H1 (cell line): Measurements from ENCODE around the gene SGMS1. TPM values are rescaled to one million over a fixed set of nuclear protein-coding genes. Genes with fewer than 3 reads are reported as not detected.

Experiments used
- CTCF ChIA-PET: fragments of 300-600 bp; sonication (Branson Sonifier 250); formaldehyde crosslinking; loops from one replicate; lab custom pipeline; 2021; ENCODE audit not compliant: partially characterized antibody; lab: Charles Lee
- POLR2A ChIA-PET: fragments of 300-600 bp; sonication (Branson Sonifier 250); formaldehyde crosslinking; loops from one replicate; lab custom pipeline; 2021; ENCODE audit warnings: inconsistent platforms; ENCODE audit not compliant: partially characterized antibody; lab: Charles Lee
- DNase-seq, 2 experiments: peaks; one replicate each; pipeline versions ENCODE4 v3.0.0 to v3.0.0-alpha.2; 2010 to 2022; ENCODE audit warnings: low spot score in 2 of 2, low read depth in 1 of 2, mixed read lengths in 1 of 2
- FAIRE-seq: peaks from 2 replicates; lab custom pipeline; 2011; peaks lifted over from hg19 to GRCh38; lab: Jason Lieb, UNC
- H2AFZ ChIP-seq: 2 replicates; pipeline ENCODE4 v1.8.1; 2012; ENCODE audit warnings: low read length, inconsistent platforms
- H2AK5ac ChIP-seq: 2 replicates; pipeline ENCODE4 v1.6.1; 2013; ENCODE audit warnings: low read depth, low read length
- H2BK120ac ChIP-seq: replicated peaks from 2 replicates; pipeline ENCODE3; 2013; ENCODE audit warnings: low read depth, low read length, inconsistent platforms
- H2BK12ac ChIP-seq: 2 replicates; pipeline ENCODE4 v1.6.1; 2013; ENCODE audit warnings: low read depth, low read length
- H2BK15ac ChIP-seq: 2 replicates; pipeline ENCODE4 v1.6.1; 2013; ENCODE audit warnings: low read length
- H2BK20ac ChIP-seq: 2 replicates; pipeline ENCODE4 v1.6.1; 2013; ENCODE audit warnings: low read length
- H2BK5ac ChIP-seq: 2 replicates; pipeline ENCODE4 v1.6.1; 2013; ENCODE audit warnings: low read depth, low read length
- H3K14ac ChIP-seq: 2 replicates; pipeline ENCODE4 v1.6.1; 2013; ENCODE audit warnings: inconsistent platforms; ENCODE audit not compliant: insufficient read length
- H3K18ac ChIP-seq: 2 replicates; pipeline ENCODE4 v1.6.1; 2013; ENCODE audit warnings: low read length; ENCODE audit errors: extremely low read depth
- H3K23ac ChIP-seq: 2 replicates; pipeline ENCODE4 v1.6.1; 2013; ENCODE audit warnings: inconsistent platforms; ENCODE audit not compliant: insufficient read length
- H3K23me2 ChIP-seq: 2 replicates; pipeline ENCODE4 v1.6.1; 2013; ENCODE audit warnings: low read depth, low read length
- H3K27ac ChIP-seq: 2 replicates; pipeline ENCODE4 v1.6.1; 2011; ENCODE audit warnings: low read depth, low read length, inconsistent platforms
- H3K27me3 ChIP-seq, 4 experiments: replicated peaks in 1 of 4; 1 replicate in 1 of 4; 2 replicates in 3 of 4; pipeline versions ENCODE4 v1.6.1 to v1.8.1; 2011 to 2013; ENCODE audit warnings: low read length in 3 of 4, mild to moderate bottlenecking in 3 of 4, inconsistent platforms in 2 of 4, mixed read lengths in 2 of 4, moderate library complexity in 1 of 4; ENCODE audit not compliant: control insufficient read depth in 3 of 4, insufficient read depth in 3 of 4; ENCODE audit errors: extremely low read depth in 1 of 4
- H3K36me3 ChIP-seq, 4 experiments: 2 replicates each; pipeline versions ENCODE4 v1.6.1 to v1.8.1; 2011 to 2013; ENCODE audit warnings: mild to moderate bottlenecking in 4 of 4, low read length in 3 of 4, moderate library complexity in 2 of 4, control low read depth in 1 of 4, inconsistent platforms in 1 of 4; ENCODE audit not compliant: insufficient read depth in 4 of 4, control insufficient read depth in 2 of 4
- H3K4ac ChIP-seq: replicated peaks from 2 replicates; pipeline ENCODE3; 2013; ENCODE audit warnings: low read length, low read depth, mixed read lengths, inconsistent platforms; ENCODE audit not compliant: insufficient read length
- H3K4me1 ChIP-seq, 4 experiments: replicated peaks in 1 of 4; 1 replicate in 1 of 4; 2 replicates in 3 of 4; pipeline versions ENCODE4 v1.6.1 to v1.8.1; 2011 to 2013; ENCODE audit warnings: low read length in 3 of 4, inconsistent platforms in 2 of 4, mixed read lengths in 1 of 4; ENCODE audit not compliant: insufficient read depth in 4 of 4, control insufficient read depth in 3 of 4
- H3K4me2 ChIP-seq, 2 experiments: 2 replicates each; pipeline versions ENCODE4 v1.6.1 to v1.8.1; 2011 to 2013; ENCODE audit warnings: low read depth in 2 of 2, low read length in 2 of 2, control low read depth in 1 of 2, inconsistent platforms in 1 of 2, mild to moderate bottlenecking in 1 of 2; ENCODE audit not compliant: insufficient read depth in 1 of 2
- H3K4me3 ChIP-seq, 4 experiments: fragments of 200-600, 300-600 bp in 1 of 4; sonication (generic), shearing (Covaris generic), sonication (Bioruptor Twin) in 1 of 4; 2 replicates each; pipeline versions ENCODE4 v1.5.1 to v1.8.1; 2011 to 2016; ENCODE audit warnings: low read length in 4 of 4, low read depth in 3 of 4, control low read depth in 2 of 4, inconsistent platforms in 2 of 4, mild to moderate bottlenecking in 2 of 4, mixed read lengths in 1 of 4, moderate library complexity in 1 of 4; ENCODE audit not compliant: insufficient read depth in 2 of 4; ENCODE audit errors: extremely low read depth in 1 of 4
- H3K56ac ChIP-seq: replicated peaks from 2 replicates; pipeline ENCODE3; 2013; ENCODE audit warnings: low read depth, mild to moderate bottlenecking, mixed read lengths, low read length, inconsistent platforms; ENCODE audit not compliant: insufficient read length
- H3K79me1 ChIP-seq: 2 replicates; pipeline ENCODE4 v1.6.1; 2013; ENCODE audit warnings: low read depth, low read length, control low read depth
- H3K79me2 ChIP-seq, 2 experiments: 2 replicates each; pipeline versions ENCODE4 v1.6.1 to v1.8.1; 2012 to 2013; ENCODE audit warnings: low read length in 2 of 2, mild to moderate bottlenecking in 2 of 2, inconsistent platforms in 1 of 2; ENCODE audit not compliant: insufficient read depth in 2 of 2, control insufficient read depth in 1 of 2
- H3K9ac ChIP-seq, 4 experiments: replicated peaks in 1 of 4; 1 replicate in 1 of 4; 2 replicates in 3 of 4; pipeline versions ENCODE4 v1.6.1 to v1.8.1; 2011 to 2013; ENCODE audit warnings: low read depth in 3 of 4, low read length in 3 of 4, control low read depth in 2 of 4, mild to moderate bottlenecking in 2 of 4, moderate library complexity in 2 of 4, inconsistent platforms in 1 of 4; ENCODE audit errors: extremely low read depth in 1 of 4
- H3K9me3 ChIP-seq, 2 experiments: 2 replicates each; pipeline versions ENCODE4 v1.6.1 to v1.8.1; 2012 to 2013; ENCODE audit warnings: mild to moderate bottlenecking in 2 of 2, moderate library complexity in 2 of 2, control low read depth in 1 of 2, inconsistent platforms in 1 of 2, low read depth in 1 of 2, low read length in 1 of 2, mixed read lengths in 1 of 2; ENCODE audit not compliant: insufficient read depth in 2 of 2
- H4K20me1 ChIP-seq, 2 experiments: replicated peaks in 1 of 2; 2 replicates each; pipeline versions ENCODE3 to v1.8.1; 2011 to 2013; ENCODE audit warnings: inconsistent platforms in 2 of 2, low read length in 2 of 2, mild to moderate bottlenecking in 1 of 2; ENCODE audit not compliant: insufficient read depth in 2 of 2, control insufficient read depth in 1 of 2
- H4K5ac ChIP-seq: 2 replicates; pipeline ENCODE4 v1.6.1; 2013; ENCODE audit warnings: low read length, low read depth, mixed read lengths, inconsistent platforms; ENCODE audit not compliant: insufficient read length
- H4K8ac ChIP-seq: 2 replicates; pipeline ENCODE4 v1.8.0; 2013; ENCODE audit warnings: mild to moderate bottlenecking, moderate library complexity, low read length, inconsistent platforms; ENCODE audit not compliant: insufficient read depth; ENCODE audit errors: extremely low read depth
- H4K91ac ChIP-seq: replicated peaks from 2 replicates; pipeline ENCODE3; 2013; ENCODE audit warnings: low read length, mixed read lengths, inconsistent platforms; ENCODE audit not compliant: insufficient read length
- FOSL1 ChIP-seq: IDR thresholded peaks from 2 replicates; pipeline ENCODE4 v1.6.1; 2011; ENCODE audit warnings: mild to moderate bottlenecking, low read depth, low read length, moderate library complexity; ENCODE audit not compliant: insufficient read depth
- MAX ChIP-seq: IDR thresholded peaks from 2 replicates; pipeline ENCODE4 v1.6.1; 2012; ENCODE audit warnings: inconsistent platforms
- SP2 ChIP-seq: IDR thresholded peaks from 2 replicates; pipeline ENCODE4 v1.6.1; 2012; ENCODE audit warnings: mild to moderate bottlenecking, low read length, inconsistent platforms
- TBP ChIP-seq: IDR thresholded peaks from 2 replicates; pipeline ENCODE4 v1.6.1; 2011; ENCODE audit warnings: low read depth, low read length, improper control_type of control experiment
- WGBS, 2 experiments: shearing (Covaris generic) in 1 of 2; methylation state at CpG; one replicate each; pipeline versions ENCODE4 v1.1.6 to v1.1.7; 2013 to 2015; ENCODE audit warnings: low lambda C conversion rate in 2 of 2, mixed read lengths in 2 of 2, inconsistent platforms in 1 of 2, low coverage in 1 of 2, missing lambda C conversion rate in 1 of 2; ENCODE audit not compliant: insufficient replicate concordance in 2 of 2, insufficient coverage in 1 of 2, insufficient read length in 1 of 2; ENCODE audit errors: extremely low coverage in 1 of 2, missing lambda C conversion rate in 1 of 2; 5-methylcytosine and 5-hydroxymethylcytosine counted together
- polyA plus RNA-seq, 7 experiments: library from polyadenylated mRNA; depleted of rRNA in 3 of 7; stranded (reverse) in 5 of 7; unstranded in 2 of 7; fragments of >200 nt in 5 of 7; fragments of 200-250 nt in 2 of 7; gene quantifications; 1 replicate in 5 of 7; 2 replicates in 1 of 7; 4 replicates in 1 of 7; pipeline versions ENCODE4 v1.2.1 to v1.2.3, GENCODE V29; 2011 to 2013; ENCODE audit warnings: missing spikeins in 2 of 7, mixed read lengths in 2 of 7
- total RNA-seq: library from RNA; stranded (reverse); fragmentation: NEBNext Ultra II Directional; extraction: Animal tissue kit (Norgen Biotek cat#: 25700); gene quantifications from 2 replicates; pipeline ENCODE4 v1.2.1, GENCODE V29; 2021

Gene SGMS1
- total and polyA plus RNA-seq, 2 of the 8 experiments (the other 6 are each of a cell fraction or from before 2014, with no cell fraction given): 6.0 to 15.6 TPM

DNA sequence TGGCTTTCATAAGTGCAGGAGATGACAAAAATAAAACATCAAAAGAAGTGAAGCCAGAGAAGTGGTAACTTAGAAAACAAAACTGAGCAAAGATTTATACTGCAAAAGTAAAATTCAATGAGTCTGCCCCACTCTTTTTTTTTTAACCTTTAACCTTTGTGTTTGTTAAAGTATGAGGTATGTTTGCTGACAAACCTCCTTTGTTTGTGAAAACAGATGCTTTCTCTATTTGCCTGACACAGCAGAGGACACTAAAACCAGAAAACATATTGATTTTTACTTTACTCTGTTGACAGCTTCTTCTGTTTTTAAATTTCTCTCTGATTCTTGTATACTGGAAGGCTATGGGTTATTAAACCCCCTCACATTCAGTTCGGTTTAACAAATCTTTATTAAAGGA, 57.6 kb downstream of the SGMS1 start:
- H3K4ac ChIP-seq: no peak overlapping the region
- TF ChIP-seq SP2 (no peak), TBP (no peak), MAX (no peak), FOSL1 (no peak)
- no peak overlapping the region for H2BK15ac ChIP-seq
- no peak for FAIRE-seq
- no peak overlapping the region for H3K4me2 ChIP-seq
- H4K5ac ChIP-seq: no peak overlapping the region
- H3K9me3 ChIP-seq: no peaks in the 10 kb centered on the region
- no peaks in the 10 kb centered on the region for H4K20me1 ChIP-seq
- CTCF ChIA-PET: interaction anchor here (0.6 to 1.1 kb wide), 3 partner anchors 54 to 466 kb away, joined by 3 to 5 read pairs (median 3); no protein-coding TSS in a partner anchor
- H3K4me3 ChIP-seq: no peak overlapping the region
- H3K36me3 ChIP-seq: no peaks in the 10 kb centered on the region
- H3K79me2 ChIP-seq: peaks cover 0 to 37% of the 10 kb centered on the region in 2 experiments; a peak in 2 of 4 replicates
- H3K23ac ChIP-seq: no peak overlapping the region
- H3K9ac ChIP-seq: no peak overlapping the region
- H2BK20ac ChIP-seq: no peak overlapping the region
- no peak overlapping the region for H4K91ac ChIP-seq
- H2AFZ ChIP-seq: no peak overlapping the region
- H3K14ac ChIP-seq: no peak overlapping the region
- DNase-seq: no peak
- H2BK5ac ChIP-seq: no peak overlapping the region
- H3K27ac ChIP-seq: no peak overlapping the region
- H3K18ac ChIP-seq: no peak overlapping the region
- H3K56ac ChIP-seq: no peak overlapping the region
- 95% methylated on average over 1 of the region's 1 CpG; no CpG with 5 or more reads in 1 of the 2 experiments for WGBS, 2 experiments
- H3K23me2 ChIP-seq: no peaks in the 10 kb centered on the region
- H2AK5ac ChIP-seq: no peak overlapping the region
- peaks cover 4 to 15% (median 12%) of the 10 kb centered on the region in 4 experiments for H3K4me1 ChIP-seq
- no peaks in the 10 kb centered on the region for H3K27me3 ChIP-seq
- POLR2A ChIA-PET: interaction anchor here (0.9 kb wide), 1 partner anchor 54 kb away, joined by 3 read pairs; no protein-coding TSS in a partner anchor
- no peak overlapping the region for H2BK12ac ChIP-seq
- H3K79me1 ChIP-seq: peaks cover 10% of the 10 kb centered on the region; the same call in 1 of the 2 replicates
- H4K8ac ChIP-seq: no peak overlapping the region
- no peak overlapping the region for H2BK120ac ChIP-seq
